ENCODE data around the gene THSD4.

THSD4 gene

DNA sequence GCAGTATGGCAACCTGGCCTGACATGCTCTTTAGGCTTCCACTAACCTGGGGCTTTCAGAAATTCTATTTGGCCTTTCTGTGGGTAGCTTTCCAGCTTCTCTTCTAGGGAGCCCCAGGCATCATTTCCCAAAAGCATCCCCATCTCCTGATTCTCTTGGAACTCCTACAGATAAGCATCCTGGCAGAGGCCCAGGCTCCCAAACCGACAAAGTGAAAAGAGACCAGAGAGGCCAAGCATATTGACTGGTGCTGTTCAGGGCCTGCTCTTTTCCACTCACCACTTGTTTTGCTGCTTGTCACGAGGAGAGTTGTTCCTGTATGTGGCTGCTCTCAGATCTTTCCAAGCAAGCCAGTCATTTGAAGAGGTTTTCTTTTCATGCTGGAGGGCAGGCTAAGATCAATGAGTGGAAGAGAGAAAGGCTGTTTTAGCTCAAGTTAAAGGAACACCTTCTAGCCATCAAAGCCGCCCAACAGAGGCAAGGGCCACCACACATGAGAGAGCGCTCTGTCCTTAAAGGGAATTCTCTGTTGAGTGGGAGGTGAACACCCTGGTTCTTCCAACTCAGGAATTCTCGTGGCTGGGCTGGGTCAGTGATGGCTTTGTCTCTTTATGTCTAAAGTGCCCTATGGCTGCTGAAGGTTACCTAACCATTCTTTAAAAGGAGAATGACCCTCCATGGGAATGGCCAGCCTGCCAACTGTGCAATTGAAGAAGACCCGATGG is 664.0 kb downstream of the THSD4 start:
- no peak for DNase-seq

DNA sequence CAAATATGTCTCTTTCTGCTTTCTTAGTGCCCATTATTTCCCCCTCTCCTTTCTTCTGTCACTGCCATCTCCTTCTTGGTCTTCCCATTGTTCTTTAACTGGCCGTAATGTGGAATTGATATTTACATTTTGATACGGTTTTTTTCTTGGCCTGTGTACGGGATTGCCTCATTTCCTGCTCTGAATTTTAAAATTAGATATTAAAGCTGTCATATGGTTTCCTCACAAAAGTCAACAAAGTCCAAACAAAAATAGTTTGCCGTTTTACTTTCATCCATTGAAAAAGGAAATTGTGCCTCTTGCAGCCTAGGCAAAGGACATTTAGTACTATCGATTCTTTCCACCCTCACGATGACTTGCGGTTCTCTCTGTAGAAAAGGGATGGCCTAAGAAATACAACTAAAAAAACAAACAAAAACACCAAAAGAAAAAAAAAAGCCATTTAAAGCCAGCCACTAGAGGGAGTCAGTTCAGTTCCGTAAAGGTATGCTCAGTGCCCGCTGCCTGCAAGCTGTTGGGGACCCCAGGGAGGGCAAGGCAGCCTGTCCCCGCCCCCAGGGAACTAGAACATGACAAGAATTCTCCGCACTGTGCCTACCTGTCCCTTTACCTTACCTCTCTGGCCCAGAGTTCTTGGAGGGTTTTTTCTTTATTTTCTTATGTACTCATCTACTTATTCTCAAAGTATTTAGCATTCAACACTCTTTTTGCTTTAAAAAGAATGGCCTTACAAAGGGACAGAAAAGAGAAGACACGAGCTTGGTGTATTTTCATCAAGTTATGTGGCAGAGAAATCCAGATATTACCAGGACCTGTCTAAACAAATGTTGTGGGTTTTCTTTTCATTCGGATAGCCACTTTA is 665.1 kb downstream of the THSD4 start:
- DNase-seq: no peak

DNA sequence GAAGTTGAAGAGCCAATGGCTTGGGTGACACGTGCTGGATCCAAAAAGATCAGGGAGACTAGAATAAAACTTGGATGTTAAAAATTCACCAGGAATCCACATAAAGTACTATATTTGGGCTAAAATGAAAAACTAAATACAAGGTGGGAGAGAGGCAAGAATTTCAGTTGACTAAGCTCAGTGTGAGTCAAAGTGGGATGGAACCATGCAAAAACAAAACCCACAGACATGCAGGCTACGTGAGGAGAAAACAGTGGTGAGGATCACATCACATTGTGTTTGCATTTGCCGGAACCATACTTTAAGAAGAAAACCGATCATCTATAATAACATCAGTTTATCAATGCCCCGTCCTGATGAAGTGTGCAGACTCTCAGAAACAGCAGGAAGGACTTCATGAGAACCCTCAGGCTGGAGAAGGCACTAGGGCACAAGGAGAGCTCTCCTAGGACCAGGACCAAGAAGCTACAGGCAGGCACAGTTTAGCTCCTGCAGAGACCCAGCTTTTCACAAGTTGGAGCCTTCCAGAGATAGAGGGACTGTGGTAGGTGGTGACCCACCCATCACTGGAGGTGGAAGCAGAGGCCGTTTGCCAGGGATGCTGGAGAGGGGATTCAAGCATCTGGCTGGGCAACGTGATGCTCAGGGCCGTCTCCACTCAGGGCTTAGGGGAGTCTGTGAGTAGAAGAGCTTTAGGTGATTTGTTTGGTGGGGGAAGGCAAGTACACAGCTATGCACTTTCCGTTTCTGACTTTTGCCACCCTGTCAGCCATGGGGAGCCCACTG is 666.1 kb downstream of the THSD4 start:
- no peak for DNase-seq

DNA sequence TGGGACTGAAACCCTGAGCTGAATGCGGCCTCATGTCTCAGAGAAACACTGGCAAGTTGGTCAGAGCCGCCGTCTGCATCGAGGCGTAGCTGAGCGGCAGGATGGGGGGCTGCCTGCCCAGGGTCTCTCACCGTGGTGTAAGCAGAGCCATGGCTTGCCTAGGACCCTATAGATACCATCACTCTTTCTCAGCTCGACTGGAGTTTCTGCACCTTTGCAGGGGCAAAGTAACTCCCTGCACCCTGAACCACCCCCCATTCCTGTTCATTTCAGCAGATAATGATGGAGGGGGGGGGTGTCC is 666.6 kb downstream of the THSD4 start:
- no peak for DNase-seq

DNA sequence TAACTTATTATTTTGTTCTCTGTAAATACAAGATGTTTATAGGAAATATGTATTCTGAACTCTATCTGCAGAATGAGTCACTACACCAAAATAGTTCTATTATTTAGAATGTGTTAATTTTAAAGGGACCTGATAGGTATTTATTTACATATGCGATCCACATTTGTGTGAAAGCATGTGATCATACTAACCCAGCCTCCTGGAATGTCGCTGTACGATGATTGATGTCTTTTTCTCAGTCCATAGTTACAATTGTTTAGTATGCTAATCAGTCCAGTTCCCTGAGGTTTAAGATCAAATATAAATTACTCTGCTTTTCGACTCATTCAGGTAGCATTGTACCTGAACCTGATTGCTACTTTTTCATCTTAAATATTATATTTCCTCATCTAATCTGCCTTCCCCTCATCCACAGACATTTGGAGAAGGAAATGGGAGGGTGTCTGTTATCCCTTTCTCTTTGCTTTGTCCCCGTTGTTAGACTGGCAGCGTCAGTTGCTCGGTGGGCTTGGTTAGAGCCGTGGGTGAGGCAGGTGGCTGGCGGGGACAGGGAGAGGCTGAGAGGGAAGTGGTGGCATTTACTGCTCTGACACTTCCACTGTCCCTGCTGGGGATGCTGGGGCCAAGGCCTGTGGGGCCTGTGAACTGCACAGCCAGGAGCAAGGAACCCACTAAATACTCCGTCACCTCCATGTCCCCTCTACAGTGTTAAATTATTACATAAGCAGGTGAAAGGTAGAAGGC is 667.3 kb downstream of the THSD4 start:
- no peak for DNase-seq

DNA sequence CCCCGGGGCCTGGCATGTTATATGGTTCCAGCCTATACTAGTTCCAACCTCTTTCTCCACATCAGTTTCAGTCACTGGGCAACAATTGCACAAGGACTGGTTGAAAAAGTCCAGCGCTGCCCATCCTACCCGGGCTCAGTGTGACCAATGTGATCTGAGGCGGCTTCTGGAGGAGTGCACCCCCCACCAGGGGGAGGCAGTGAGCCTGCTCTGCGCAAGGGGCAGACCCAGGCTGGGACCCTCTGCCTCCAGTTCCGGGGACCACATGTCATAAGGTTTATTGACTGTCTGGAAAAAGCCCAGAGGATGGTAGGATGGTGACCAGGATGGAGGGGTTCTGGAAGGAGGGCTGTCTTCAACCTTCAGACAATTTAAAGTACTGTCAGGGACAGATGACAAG is 669.4 kb downstream of the THSD4 start:
- no peak for DNase-seq

DNA sequence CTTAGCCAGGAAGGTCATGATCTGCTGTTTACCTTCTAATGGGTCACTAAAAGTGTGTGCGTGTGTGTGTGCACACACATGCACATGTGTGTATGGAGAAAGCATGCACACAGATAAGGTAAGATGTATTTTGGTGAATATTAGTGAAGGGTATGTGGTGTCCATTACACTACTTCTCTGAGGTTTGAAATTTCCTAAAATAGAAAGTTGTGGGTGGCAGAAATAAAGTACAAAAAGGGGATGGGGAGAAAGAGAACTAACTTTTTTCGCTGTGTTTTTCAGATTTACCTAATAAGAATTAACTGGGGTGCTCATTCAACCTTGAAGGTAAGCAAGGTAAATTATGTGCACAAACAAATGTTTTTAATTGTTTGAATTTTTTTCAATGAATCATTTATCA is 670.7 kb downstream of the THSD4 start:
- DNase-seq: no peak

DNA sequence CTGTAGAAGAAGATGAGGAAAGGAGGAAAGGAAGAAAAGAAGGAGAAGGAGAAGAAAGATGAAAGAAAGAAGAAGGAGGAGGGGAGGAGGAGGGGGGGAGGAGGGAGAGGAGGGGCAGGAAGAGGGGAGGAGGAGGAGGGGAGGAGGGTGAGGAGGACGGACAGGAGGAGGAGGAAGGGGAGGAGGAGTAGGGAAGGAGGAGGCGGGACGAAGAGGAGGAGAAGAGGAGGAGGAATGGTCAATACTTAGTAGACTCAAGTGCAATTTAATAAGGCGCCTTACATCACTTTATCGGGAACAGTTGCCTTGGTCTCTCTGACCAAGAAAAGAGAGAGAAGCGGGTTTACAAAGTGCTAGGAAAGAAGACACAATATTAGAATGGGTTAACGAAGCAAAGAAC is 671.4 kb downstream of the THSD4 start:
- no peak for DNase-seq

DNA sequence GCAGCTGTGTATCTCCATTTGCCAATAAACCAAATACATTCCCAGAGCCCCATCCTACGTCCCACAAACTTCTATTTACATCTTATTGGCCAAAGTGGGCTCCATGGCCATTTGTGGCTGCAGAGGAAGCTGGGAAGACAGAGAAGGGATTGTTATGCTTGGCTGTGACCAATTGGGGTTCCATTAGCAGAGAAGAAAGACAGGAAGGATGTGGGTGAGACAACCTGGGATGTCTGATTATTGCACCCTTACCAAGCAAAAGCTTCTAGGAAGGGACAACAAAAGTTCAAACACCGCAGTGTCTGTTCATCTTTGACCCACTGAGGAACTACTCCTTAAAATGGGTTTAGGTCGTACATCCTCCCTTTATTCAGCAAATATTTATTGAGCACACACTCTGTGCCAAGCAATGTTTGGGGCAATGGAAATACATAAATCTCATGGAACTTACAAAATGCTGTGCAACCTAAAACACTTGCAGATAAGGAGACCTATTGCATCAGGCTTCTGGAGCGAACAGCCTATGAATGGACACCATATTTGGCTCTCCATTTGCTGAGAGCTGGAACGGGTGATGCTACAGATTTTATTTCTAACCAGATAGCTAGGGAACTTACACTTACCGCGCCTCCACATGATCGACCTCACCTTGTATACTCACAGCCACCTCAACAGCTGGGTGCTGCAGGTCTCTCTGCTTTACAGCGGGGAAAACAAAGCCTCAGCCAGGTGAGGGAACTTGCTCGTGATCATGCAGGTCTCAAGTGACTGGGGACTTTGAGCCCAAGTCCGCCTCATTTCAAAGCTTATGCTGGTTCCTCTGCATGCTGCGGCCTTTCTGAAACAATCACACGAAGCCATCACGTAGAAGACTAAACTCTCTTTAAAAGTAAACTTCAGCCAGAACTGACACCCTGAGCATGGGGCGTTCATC is 673.6 kb downstream of the THSD4 start:
- no peak for DNase-seq

DNA sequence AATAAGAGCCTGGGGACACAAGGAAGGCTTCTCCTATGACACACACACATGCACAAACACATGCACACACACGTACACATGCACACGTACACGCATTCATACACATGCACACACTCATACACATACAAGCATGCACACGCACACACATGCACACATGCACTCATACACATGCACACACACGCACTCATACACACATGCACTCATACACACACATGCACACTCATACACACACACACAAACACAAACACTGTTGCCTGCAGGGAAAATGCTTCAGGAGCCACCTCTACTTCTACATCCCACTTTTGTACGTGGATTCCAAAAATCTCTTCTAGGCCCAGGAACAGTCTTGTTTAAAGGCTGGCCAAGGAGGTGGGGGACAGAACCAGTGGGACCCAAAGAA is 674.3 kb downstream of the THSD4 start:
- DNase-seq: no peak

DNA sequence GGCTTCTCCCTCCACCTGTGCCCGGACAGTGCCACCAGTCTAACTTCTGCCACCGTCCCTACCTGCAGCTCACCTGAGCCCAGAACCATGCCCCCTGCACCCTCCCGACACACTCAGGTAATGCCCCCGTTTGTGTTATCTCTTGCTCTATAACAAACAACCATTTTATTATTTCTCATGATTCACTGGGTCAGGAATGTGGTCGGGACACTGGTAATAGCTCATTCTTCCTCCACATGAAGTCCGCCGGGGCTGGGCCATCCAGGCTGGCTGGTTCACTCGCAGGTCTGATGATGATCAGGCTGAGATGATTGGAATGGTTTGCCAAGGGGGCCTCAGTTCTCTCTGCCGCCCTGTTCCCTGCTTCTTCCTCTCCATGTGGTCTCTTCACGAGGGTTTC is 674.8 kb downstream of the THSD4 start:
- DNase-seq: no peak

DNA sequence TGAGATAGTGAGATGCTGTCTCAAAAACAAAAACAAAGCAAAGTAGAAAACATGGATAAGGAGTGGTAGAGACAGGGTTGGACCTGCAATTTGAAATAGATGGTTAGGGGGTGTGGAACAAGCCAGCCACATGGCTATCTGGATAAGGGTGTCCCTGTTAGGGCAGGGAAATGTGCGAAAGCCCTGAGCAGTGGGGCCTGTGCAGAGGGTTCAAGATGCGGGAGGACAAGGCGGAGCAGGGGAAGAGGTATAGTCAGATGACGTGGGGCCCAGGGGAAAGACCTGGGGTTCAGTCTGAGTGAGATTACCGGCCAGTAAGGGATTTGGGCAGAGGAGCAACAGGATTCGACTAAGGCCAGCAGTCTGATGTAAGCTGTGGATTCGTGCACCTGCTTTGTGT is 676.7 kb downstream of the THSD4 start:
- DNase-seq: no peak

DNA sequence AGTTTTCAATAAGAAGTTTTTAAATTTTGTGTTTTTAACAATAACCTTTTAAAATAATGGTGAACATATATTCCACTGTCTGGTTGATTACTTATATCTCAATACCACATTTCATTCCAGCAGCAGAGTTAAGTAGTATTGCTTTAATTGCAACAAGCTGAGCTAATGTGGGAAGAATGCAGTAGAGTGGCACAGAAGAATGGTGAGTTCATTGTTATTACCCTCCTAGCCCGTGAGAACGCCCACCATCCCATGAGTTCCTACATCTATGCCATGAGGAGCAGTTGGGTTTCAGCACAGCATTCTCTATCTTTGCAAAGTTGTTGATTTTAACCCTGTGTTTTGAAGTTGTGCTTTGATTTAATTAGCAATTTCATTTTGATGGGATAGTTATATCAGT is 677.2 kb downstream of the THSD4 start:
- no peak for DNase-seq

DNA sequence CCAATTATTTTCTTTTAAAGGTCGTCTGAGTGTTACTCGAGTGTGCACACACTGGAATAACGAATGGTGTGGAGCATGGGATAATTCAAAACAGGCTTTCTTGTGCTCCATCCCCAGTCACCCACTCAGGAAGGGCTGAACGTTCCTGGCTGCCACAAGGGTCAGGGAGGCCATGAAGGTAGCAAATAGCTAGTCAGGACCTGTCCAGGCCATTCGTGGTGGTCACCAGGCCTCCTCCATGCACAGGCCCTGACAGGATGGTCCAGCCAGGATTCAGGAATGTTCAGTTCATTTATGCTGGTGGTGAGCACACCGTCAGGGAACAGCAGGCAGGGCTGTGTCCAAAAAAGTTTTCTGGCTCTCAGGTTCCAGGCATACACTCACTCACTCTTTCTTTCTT is 683.4 kb downstream of the THSD4 start:
- no peak for DNase-seq

DNA sequence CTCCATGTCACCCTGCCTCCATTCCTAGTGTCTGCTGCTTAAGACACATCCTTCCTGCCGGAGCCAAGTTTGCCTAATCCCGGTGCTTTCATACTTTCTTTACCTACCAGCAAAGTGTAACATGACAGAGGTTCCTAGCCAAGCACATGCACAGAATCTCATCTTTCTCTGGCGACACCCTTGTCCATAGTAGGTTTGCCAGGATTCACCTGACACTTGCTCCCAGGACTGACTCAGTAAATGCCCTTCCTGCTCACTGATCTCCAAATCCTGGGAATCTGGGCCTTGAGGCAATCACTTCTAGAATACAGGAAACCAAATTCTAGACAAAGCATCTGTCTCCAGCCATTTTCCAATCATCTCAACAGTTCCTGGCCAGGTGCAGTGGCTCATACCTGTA is 684.9 kb downstream of the THSD4 start:
- no peak for DNase-seq

DNA sequence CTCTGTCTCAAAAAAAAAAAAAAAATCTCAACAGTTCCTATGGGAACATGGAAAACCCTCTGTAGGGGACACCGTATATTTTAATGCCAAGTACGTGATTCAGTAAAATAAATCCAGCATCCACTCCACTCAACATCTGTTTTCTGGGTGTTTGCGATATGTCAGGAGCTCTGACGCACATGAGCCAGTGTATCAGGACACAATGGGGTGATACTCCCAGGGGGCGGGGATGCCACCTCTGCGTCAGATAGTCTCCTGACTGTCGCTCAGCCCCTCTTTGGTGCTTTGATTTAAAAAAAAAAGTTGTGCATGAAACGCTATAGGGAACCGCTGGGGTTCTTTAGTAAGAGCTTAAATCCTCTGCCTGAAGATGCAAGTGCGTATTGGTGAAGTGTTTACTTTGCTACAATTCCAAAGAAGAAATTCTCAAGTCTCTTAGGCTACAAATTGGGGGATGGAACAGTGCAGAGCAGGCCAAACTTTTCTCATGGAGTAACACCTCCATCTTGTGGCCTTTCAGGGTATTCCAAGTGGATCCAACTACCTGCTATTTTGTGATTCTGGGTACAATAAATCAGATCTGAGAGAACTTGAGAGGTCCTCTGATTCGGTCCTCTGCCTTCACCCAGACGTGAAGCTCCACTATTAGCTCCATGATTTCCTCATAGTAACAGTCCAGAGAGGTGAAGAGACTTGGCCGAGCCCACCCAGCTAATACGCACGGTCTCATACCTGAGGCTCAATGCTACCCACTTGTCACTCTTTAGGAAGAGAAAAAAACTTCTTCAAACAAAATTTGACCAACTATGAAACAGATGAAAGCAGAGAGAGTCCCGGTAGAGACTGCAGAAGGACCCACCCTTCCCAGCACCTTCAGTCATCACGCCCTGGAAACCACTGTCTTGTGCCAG is 685.8 kb downstream of the THSD4 start:
- no peak for DNase-seq

DNA sequence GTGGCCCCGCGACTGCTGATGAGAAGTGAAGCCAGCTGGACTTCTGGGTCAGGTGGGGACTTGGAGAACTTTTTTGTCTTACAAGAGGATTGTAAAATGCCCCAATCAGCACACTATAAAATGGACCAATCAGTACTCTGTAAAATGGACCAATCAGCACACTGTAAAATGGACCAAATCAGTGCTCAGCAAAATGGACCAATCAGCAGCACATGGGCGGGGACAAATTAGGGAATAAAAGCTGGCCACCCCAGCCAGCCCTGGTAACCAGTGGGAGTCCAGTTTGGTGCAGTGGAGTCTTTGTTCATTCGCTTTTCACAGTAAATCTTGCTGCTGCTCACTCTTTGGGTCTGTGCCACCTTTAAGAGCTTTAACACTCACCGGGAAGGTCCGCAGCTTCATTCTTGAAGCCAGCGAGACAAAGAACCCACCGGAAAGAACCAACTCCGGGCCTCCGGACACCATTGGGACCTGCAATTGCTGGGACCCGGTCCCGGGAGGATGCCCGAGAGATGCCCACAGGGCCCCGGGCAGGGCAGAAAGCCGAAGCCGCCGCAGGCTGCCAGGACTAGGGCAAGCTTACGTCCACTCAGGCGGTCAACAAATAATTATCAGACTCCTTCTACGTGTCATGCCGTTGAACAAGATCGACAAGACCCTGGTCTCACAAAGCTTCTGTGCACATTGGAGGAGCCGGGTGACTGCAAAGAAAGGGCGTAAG is 686.8 kb downstream of the THSD4 start:
- no peak for DNase-seq

DNA sequence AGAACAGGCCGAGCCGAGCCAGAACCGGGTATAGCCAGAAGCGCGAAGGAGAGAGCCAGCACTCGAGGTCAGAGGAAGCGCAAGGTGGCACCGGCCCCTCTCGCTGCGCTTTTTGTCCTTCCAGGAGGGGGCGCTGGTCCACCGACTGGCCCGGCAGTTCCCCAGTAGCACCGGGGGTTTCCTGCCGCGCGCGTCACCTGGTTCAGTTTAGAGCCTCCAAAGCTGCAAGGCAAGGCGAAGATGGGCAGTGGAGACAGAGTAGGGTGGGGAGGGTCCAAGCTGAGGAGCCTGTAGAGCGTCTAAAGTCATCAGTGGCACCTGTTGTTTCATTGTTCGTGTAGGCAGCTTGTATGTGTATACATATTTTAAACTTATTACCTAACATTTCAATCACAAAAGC is 687.5 kb downstream of the THSD4 start:
- DNase-seq: no peak

DNA sequence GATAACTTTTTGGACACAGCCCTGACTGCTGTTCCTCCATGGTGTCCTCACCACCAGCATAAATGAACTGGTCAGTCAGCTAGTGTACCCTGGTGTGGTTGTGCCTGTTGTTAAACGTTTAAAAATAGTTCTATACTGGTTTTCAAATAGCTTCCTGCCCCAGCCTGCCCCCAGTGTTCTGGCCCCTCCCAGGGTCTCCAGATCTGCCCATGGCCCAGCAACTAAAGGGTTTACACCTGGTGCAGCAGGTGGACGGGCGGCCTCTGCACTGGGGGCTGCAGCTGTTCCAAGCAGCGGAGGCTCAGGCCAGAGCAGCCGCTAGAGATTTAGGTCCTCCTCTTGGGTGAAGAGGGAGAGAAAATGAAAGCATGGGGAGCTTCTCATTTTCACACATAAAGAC is 689.0 kb downstream of the THSD4 start:
- DNase-seq: no peak
